ENCODE data around the gene CACNA1C.

Gene CACNA1C

DNA sequence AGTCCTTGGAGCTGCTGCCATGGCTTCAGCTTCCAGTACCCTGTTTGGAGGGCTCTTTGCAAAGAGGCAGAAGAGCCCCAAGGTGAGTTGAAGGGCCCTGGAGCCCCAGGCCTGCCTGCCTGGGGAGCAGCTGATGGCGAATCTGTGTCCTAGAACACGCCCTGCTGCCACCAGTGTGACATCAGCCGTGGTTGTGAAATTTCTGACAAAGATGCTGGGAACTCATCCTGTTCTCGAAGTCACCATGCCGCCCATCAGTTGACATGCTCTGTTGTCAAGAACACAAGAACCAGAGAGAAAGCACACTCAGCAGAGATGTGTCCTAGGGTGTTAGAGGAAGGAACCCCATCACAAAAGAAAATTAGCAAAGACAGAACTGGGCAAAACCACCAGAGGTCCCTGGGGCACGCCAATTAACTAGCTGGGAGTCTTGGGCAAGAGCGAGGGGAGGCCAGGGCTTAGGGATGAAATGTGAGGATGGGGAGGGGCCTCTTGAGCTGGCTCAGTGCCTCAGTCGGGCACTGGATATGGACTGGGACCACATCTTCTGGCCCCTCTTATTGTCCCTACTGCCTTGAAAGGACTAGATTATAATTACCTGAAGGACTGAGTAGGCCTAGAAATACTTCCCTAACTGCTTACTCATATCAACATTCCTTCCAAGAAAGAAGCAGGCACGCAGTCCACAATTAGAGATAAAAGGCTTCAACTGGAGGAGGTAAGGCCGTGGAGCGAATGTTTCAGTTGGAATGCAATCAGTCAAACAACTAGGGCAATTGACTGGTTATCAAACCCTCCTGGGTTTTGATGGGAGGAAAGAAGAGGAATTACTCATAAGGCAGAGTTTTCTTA, 163.1 kb downstream of the CACNA1C start:
- H3K27me3 ChIP-seq (ENCODE audit: low read depth, low read length): no peaks in the 10 kb centered on the region
- H3K27ac ChIP-seq (ENCODE audit: low read length): no peak overlapping the region
- H3K4me3 ChIP-seq (ENCODE audit: low read depth in 1 of 2, low read length in 2 of 2): no peak overlapping the region
- H3K4me1 ChIP-seq (ENCODE audit: control insufficient read depth in 1 of 2, insufficient read depth in 2 of 2, low read length in 2 of 2): peaks cover 0 to 11% of the 10 kb centered on the region in 2 donors
- no peaks in the 10 kb centered on the region for H3K36me3 ChIP-seq (ENCODE audit: control insufficient read depth in 1 of 2, insufficient read depth in 2 of 2, low read length in 2 of 2)
- no peaks in the 10 kb centered on the region for H3K9me3 ChIP-seq (ENCODE audit: control insufficient read depth in 1 of 2, low read length in 2 of 2)

DNA sequence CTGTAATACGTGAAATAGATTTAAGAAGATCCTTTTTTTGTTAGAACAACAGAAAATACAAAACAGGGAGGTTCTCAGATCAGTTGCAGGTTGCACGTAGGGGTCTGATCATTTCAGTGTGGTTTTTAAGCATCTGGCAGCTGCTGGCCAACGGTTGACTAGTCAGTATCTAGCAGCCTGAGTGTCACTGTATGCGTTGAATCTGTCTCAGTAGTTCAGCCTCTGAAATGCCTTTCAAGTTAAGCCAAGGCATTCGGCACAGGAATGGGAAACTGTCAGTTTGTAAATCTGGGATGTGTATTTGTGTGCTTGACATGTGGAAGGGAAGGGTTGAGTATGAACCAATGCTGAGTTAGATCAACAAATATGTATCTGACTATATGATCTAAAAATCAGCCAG, 165.9 kb downstream of the CACNA1C start:
- peaks cover 0 to 3% of the 10 kb centered on the region in 2 donors for H3K4me1 ChIP-seq (ENCODE audit: control insufficient read depth in 1 of 2, insufficient read depth in 2 of 2, low read length in 2 of 2)
- no peaks in the 10 kb centered on the region for H3K36me3 ChIP-seq (ENCODE audit: control insufficient read depth in 1 of 2, insufficient read depth in 2 of 2, low read length in 2 of 2)
- H3K27ac ChIP-seq (ENCODE audit: low read length): no peak overlapping the region
- no peaks in the 10 kb centered on the region for H3K27me3 ChIP-seq (ENCODE audit: low read depth, low read length)
- no peaks in the 10 kb centered on the region for H3K9me3 ChIP-seq (ENCODE audit: control insufficient read depth in 1 of 2, low read length in 2 of 2)
- H3K4me3 ChIP-seq (ENCODE audit: low read depth in 1 of 2, low read length in 2 of 2): no peak overlapping the region

DNA sequence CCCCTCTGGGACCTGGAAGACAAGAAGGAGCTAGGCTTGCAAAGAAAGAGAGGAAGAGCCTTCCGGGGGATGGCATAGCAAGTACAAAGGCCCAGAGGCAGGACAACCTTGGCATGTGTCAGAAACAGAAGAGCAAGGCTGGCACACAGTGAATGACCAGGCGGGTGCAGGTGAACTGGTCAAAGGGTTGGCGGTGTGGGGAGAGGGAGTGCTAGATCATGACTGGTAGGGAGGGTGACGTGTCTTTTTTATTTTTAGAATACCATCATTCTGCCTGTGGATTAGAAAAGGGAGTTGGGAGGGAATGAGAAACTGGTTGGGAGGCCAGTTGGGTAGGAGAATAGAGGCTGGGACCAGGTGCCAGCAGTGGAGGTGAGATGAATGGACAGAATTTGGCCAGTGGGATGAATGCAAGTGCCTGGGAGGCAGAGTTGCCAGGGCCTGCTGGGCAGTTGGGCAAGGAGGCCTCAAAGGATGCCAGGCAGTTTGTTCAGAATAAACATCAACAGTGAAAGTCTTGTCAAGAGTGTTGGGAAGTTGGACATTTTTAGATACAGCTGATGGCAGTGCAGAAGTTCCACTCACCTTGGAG, 168.3 kb downstream of the CACNA1C start:
- no peaks in the 10 kb centered on the region for H3K4me1 ChIP-seq (ENCODE audit: control insufficient read depth in 1 of 2, insufficient read depth in 2 of 2, low read length in 2 of 2)
- no peak overlapping the region for H3K4me3 ChIP-seq (ENCODE audit: low read depth in 1 of 2, low read length in 2 of 2)
- no peaks in the 10 kb centered on the region for H3K27me3 ChIP-seq (ENCODE audit: low read depth, low read length)
- no peaks in the 10 kb centered on the region for H3K9me3 ChIP-seq (ENCODE audit: control insufficient read depth in 1 of 2, low read length in 2 of 2)
- H3K36me3 ChIP-seq (ENCODE audit: control insufficient read depth in 1 of 2, insufficient read depth in 2 of 2, low read length in 2 of 2): no peaks in the 10 kb centered on the region
- no peak overlapping the region for H3K27ac ChIP-seq (ENCODE audit: low read length)

DNA sequence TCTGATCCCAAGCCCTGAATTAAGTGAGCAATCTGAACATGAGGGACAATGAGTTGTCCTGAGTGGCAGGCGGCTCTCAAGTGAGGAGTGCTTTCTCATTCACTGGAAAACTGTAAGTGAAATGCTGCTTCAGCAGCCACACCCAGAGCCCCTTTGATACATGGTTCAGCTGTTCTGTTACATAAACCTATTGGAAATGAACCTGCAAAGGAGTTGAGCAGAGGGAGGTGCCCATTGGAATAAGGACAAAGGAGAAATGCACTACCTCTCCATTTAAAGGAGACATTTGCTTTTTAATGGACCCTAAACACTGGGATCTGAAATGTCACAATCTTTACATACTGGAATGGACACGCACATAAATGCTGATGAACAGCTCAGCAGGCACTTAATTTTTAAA, 169.9 kb downstream of the CACNA1C start:
- Histone ChIP-seq H3K36me3 (ENCODE audit: control insufficient read depth in 1 of 2, insufficient read depth in 2 of 2, low read length in 2 of 2) (no peaks in the 10 kb centered on the region), H3K4me3 (ENCODE audit: low read depth in 1 of 2, low read length in 2 of 2) (no peak overlapping the region), H3K4me1 (ENCODE audit: control insufficient read depth in 1 of 2, insufficient read depth in 2 of 2, low read length in 2 of 2) (no peaks in the 10 kb centered on the region), H3K27me3 (ENCODE audit: low read depth, low read length) (no peaks in the 10 kb centered on the region), H3K9me3 (ENCODE audit: control insufficient read depth in 1 of 2, low read length in 2 of 2) (no peaks in the 10 kb centered on the region), H3K27ac (ENCODE audit: low read length) (no peak overlapping the region)

DNA sequence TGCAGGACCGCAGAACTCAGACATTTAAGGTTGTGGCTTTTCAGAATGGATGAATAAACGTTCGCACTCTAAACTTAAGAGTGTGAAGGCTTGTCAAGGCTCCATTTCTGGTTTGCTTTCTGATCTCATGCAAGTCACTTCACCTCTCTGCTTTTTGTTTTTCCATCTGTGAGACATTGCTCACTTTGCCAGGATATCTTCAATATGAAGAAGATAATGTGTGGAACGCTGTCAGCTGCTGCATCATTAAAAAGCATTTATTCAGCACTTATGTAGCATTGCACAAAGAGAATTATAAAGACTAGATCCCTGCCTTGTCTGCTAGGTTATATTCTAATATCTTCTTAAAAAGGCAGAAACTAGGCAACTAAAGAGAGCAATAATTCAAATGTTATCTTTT, 172.2 kb downstream of the CACNA1C start:
- no peaks in the 10 kb centered on the region for H3K4me1 ChIP-seq (ENCODE audit: control insufficient read depth in 1 of 2, insufficient read depth in 2 of 2, low read length in 2 of 2)
- H3K27ac ChIP-seq (ENCODE audit: low read length): no peak overlapping the region
- no peaks in the 10 kb centered on the region for H3K27me3 ChIP-seq (ENCODE audit: low read depth, low read length)
- no peaks in the 10 kb centered on the region for H3K9me3 ChIP-seq (ENCODE audit: control insufficient read depth in 1 of 2, low read length in 2 of 2)
- H3K36me3 ChIP-seq (ENCODE audit: control insufficient read depth in 1 of 2, insufficient read depth in 2 of 2, low read length in 2 of 2): no peaks in the 10 kb centered on the region
- no peak overlapping the region for H3K4me3 ChIP-seq (ENCODE audit: low read depth in 1 of 2, low read length in 2 of 2)

DNA sequence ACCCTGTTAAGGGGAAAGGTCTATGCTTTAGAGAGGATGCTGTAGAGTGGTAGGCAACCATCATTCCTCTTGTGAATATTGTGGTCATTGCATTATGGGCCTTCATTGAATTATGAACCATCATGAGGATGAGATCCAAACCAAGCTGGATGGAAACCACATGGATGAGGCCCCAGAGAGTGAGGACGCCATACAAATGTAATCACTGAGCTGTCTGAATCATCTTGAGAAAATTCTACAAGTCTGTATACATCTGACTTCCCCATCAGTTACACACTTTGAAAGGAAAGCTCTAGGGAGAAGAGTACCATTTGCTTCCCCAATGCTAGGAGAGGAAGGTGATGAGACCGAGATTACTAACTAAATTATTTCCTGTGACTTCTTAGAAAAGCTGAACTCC, 172.9 kb downstream of the CACNA1C start:
- Histone ChIP-seq H3K27me3 (ENCODE audit: low read depth, low read length) (no peaks in the 10 kb centered on the region), H3K9me3 (ENCODE audit: control insufficient read depth in 1 of 2, low read length in 2 of 2) (no peaks in the 10 kb centered on the region), H3K36me3 (ENCODE audit: control insufficient read depth in 1 of 2, insufficient read depth in 2 of 2, low read length in 2 of 2) (no peaks in the 10 kb centered on the region), H3K27ac (ENCODE audit: low read length) (no peak overlapping the region), H3K4me1 (ENCODE audit: control insufficient read depth in 1 of 2, insufficient read depth in 2 of 2, low read length in 2 of 2) (no peaks in the 10 kb centered on the region), H3K4me3 (ENCODE audit: low read depth in 1 of 2, low read length in 2 of 2) (no peak overlapping the region)

DNA sequence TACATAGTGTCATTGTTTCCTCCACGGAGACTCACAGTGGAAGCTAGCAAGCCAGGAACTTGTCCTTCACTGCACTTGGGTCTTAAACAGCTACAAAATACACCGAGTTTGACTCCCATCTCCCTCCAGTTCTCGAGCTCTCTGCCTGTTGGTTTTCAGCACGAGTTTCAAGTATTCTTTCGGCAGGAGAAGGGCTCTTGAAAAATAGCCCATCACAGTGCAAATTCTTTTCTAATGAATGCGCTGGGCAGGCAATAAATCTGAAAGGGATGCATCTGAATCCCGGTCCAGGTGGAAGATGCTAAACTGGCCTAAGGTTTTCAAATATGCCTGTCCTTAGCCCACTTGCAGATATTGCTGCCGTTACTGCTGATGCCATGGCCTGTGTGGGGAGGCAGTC, 173.9 kb downstream of the CACNA1C start:
- Histone ChIP-seq H3K4me3 (ENCODE audit: low read depth in 1 of 2, low read length in 2 of 2) (no peak overlapping the region), H3K27me3 (ENCODE audit: low read depth, low read length) (no peaks in the 10 kb centered on the region), H3K36me3 (ENCODE audit: control insufficient read depth in 1 of 2, insufficient read depth in 2 of 2, low read length in 2 of 2) (no peaks in the 10 kb centered on the region), H3K9me3 (ENCODE audit: control insufficient read depth in 1 of 2, low read length in 2 of 2) (no peaks in the 10 kb centered on the region), H3K27ac (ENCODE audit: low read length) (no peak overlapping the region), H3K4me1 (ENCODE audit: control insufficient read depth in 1 of 2, insufficient read depth in 2 of 2, low read length in 2 of 2) (no peaks in the 10 kb centered on the region)

DNA sequence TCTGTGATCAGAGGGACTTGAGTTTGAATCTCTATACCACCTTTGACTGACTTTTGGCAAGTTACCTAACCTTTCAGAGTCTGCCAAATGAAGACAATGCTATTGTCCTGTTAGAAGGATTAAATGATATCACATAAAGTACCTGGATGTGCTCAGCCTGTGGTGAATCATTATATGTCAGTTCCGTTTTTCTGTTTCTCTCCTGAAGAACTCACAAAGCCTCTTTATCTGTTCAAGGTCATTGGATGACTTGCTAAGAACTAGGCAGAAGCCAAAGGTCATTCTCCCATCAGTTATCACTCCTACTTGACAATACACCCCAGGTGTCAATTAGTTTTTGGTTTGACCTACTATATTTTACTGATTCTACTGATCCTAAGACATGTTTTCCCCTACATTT, 174.6 kb downstream of the CACNA1C start:
- Histone ChIP-seq H3K36me3 (ENCODE audit: control insufficient read depth in 1 of 2, insufficient read depth in 2 of 2, low read length in 2 of 2) (no peaks in the 10 kb centered on the region), H3K27ac (ENCODE audit: low read length) (no peak overlapping the region), H3K4me3 (ENCODE audit: low read depth in 1 of 2, low read length in 2 of 2) (no peak overlapping the region), H3K27me3 (ENCODE audit: low read depth, low read length) (no peaks in the 10 kb centered on the region), H3K9me3 (ENCODE audit: control insufficient read depth in 1 of 2, low read length in 2 of 2) (no peaks in the 10 kb centered on the region), H3K4me1 (ENCODE audit: control insufficient read depth in 1 of 2, insufficient read depth in 2 of 2, low read length in 2 of 2) (no peaks in the 10 kb centered on the region)

DNA sequence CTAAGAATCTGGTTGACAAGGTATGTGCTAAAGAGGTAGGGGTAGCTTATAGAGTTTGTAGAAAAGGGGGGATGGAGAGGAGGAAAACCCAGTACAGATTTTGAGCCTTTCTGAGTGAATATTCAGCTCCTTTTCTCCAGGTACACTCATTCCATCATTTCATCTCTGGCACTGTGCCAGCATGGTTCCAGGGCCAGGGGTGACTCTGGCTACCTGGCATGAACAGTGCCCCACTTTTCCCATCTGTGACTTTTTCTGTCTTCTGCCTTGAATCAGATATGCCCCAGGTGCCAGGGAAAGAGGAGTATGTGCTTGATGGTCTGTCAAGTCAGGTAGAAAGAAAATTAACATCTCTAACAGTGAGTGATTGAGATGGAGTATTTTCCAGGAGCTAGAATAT, 175.7 kb downstream of the CACNA1C start:
- Histone ChIP-seq H3K9me3 (ENCODE audit: control insufficient read depth in 1 of 2, low read length in 2 of 2) (no peaks in the 10 kb centered on the region), H3K4me3 (ENCODE audit: low read depth in 1 of 2, low read length in 2 of 2) (no peak overlapping the region), H3K4me1 (ENCODE audit: control insufficient read depth in 1 of 2, insufficient read depth in 2 of 2, low read length in 2 of 2) (no peaks in the 10 kb centered on the region), H3K36me3 (ENCODE audit: control insufficient read depth in 1 of 2, insufficient read depth in 2 of 2, low read length in 2 of 2) (no peaks in the 10 kb centered on the region), H3K27ac (ENCODE audit: low read length) (no peak overlapping the region), H3K27me3 (ENCODE audit: low read depth, low read length) (no peaks in the 10 kb centered on the region)

DNA sequence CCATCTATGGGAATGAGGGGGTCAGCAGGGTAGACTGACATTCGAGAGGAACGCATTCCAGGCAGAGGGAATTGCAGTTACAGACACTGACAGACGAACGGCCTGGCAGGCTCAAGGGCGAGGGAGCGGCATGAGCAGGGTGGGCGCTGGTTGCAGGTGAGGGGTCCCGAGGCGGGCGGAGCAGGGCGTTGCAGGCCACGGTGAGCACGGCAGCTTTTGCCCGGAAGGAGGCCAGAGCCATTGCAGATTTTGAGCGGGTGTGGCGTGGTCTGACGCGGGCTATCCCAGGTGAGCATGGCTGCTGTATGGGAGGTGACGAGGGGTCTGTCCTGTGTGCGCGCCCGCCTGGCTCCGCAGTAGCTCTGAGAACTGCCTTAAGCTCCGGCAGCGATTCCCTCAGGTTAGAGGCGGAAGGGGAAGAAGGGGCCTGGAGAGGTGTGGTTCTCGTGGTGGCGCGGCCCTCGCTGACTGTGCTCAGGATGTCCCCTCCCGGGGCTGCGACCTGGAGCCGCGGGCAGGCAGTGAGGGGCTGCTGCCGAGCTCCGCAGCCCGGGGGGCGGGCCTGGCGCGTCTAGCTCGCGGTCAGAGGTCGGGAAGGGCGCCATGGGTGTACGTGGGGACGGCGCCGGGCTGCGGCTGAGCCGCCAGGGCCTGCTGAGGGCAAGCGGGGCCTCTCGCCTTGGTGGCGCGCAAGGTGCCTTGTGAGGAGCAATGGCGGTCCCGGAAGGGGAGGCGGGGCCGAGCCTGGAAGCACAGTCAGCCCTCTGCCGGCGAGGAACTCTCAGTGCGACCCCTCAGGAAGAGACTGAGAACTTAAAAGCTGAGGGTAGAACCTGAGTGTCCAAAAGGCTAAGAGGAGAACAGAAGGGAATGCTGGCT, 177.1 kb downstream of the CACNA1C start:
- H3K27me3 ChIP-seq (ENCODE audit: low read depth, low read length): no peaks in the 10 kb centered on the region
- H3K4me1 ChIP-seq (ENCODE audit: control insufficient read depth in 1 of 2, insufficient read depth in 2 of 2, low read length in 2 of 2): no peaks in the 10 kb centered on the region
- no peaks in the 10 kb centered on the region for H3K9me3 ChIP-seq (ENCODE audit: control insufficient read depth in 1 of 2, low read length in 2 of 2)
- H3K36me3 ChIP-seq (ENCODE audit: control insufficient read depth in 1 of 2, insufficient read depth in 2 of 2, low read length in 2 of 2): no peaks in the 10 kb centered on the region
- no peak overlapping the region for H3K4me3 ChIP-seq (ENCODE audit: low read depth in 1 of 2, low read length in 2 of 2)
- no peak overlapping the region for H3K27ac ChIP-seq (ENCODE audit: low read length)

DNA sequence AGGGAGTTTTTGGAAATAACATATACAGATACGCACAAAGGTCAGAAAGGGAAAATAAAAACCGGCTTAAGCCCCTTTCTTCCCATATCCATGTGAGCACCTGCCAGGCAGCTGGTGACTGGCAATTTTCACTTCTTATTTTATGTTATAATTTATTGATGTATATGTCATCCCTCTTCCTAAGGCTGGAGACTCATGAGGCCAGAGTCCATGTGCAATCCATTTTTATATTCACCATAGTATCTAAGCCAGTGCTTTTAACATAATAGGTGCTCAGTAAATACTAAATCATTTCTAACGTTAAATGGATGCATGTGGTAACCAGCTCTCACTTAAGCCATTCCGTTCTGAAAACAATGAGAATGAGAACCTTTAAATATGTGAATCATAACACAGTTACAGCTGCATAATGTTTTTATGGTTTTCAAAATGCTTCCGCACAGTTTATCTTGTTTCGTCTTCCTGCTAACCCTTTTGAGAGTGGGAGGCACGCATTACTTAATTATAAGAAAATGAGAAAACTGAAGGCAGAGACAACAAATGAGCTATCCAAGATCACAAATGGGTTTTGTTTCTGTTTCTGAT, 178.3 kb downstream of the CACNA1C start:
- no peak overlapping the region for H3K27ac ChIP-seq (ENCODE audit: low read length)
- H3K4me3 ChIP-seq (ENCODE audit: low read depth in 1 of 2, low read length in 2 of 2): no peak overlapping the region
- H3K36me3 ChIP-seq (ENCODE audit: control insufficient read depth in 1 of 2, insufficient read depth in 2 of 2, low read length in 2 of 2): no peaks in the 10 kb centered on the region
- H3K9me3 ChIP-seq (ENCODE audit: control insufficient read depth in 1 of 2, low read length in 2 of 2): no peaks in the 10 kb centered on the region
- no peaks in the 10 kb centered on the region for H3K4me1 ChIP-seq (ENCODE audit: control insufficient read depth in 1 of 2, insufficient read depth in 2 of 2, low read length in 2 of 2)
- H3K27me3 ChIP-seq (ENCODE audit: low read depth, low read length): no peaks in the 10 kb centered on the region

Data from muscle layer of duodenum (tissue), 2 donors.